SK-N-SH treated with all-trans-retinoic acid at 6 μM for 48 hours (cell line): Measurements from ENCODE around the gene CEP63.

Source experiments
- ATAC-seq: fragments of 200-7000 bp; cut with Tn5 transposase; 3 replicates; pipeline ENCODE4 v1.9.1; 2020; ENCODE audit warnings: mild to moderate bottlenecking, moderate library complexity
- ARNTL ChIP-seq: fragments of 450-650 bp; formaldehyde crosslinking; IDR thresholded peaks from 2 replicates; pipeline ENCODE4 v1.5.0; 2020; ENCODE audit warnings: low read depth, mild to moderate bottlenecking, moderate library complexity, borderline replicate concordance
- BACH2 ChIP-seq: fragments of 250-450 bp; sonication (Bioruptor Pico); IDR thresholded peaks from 2 replicates; pipeline ENCODE4 v1.9.0; 2021; ENCODE audit warnings: mild to moderate bottlenecking, borderline replicate concordance
- CSDC2 ChIP-seq: fragments of 250-450 bp; sonication (Bioruptor Pico); IDR thresholded peaks from 2 replicates; pipeline ENCODE4 v1.5.0; 2020; ENCODE audit warnings: mild to moderate bottlenecking, moderate library complexity
- ESRRG ChIP-seq: fragments of 250-450 bp; sonication (Bioruptor Pico); IDR thresholded peaks from 2 replicates; pipeline ENCODE4 v1.6.1; 2021; ENCODE audit warnings: mild to moderate bottlenecking
- GLIS3 ChIP-seq: fragments of 250-450 bp; sonication (Bioruptor Pico); IDR thresholded peaks from 2 replicates; pipeline ENCODE4 v1.5.0; 2020; ENCODE audit warnings: mild to moderate bottlenecking, moderate library complexity
- ISL1 ChIP-seq: fragments of 250-450 bp; sonication (Bioruptor Pico); IDR thresholded peaks from 2 replicates; pipeline ENCODE4 v2.1.2; 2022; ENCODE audit warnings: mild to moderate bottlenecking, moderate library complexity
- OSR1 ChIP-seq: fragments of 250-450 bp; sonication (Bioruptor Pico); IDR thresholded peaks from 2 replicates; pipeline ENCODE4 v1.8.0; 2022; ENCODE audit warnings: moderate library complexity, mild to moderate bottlenecking, inconsistent platforms
- PPARA ChIP-seq: fragments of 250-450 bp; sonication (Bioruptor Pico); IDR thresholded peaks from 2 replicates; pipeline ENCODE4 v1.5.0; 2020; ENCODE audit warnings: mild to moderate bottlenecking, borderline replicate concordance
- RARB ChIP-seq: fragments of 250-450 bp; sonication (Bioruptor Pico); IDR thresholded peaks from 2 replicates; pipeline ENCODE4 v1.8.0; 2021; ENCODE audit warnings: mild to moderate bottlenecking, moderate library complexity
- SNAI2 ChIP-seq: fragments of 250-450 bp; sonication (Bioruptor Pico); IDR thresholded peaks from 2 replicates; pipeline ENCODE4 v1.5.0; 2020; ENCODE audit warnings: mild to moderate bottlenecking, moderate library complexity
- TCF4 ChIP-seq: fragments of 250-450 bp; sonication (Bioruptor Pico); IDR thresholded peaks from 2 replicates; pipeline ENCODE4 v1.8.0; 2021; ENCODE audit warnings: mild to moderate bottlenecking, moderate library complexity, borderline replicate concordance
- TOX ChIP-seq: fragments of 250-450 bp; sonication (Bioruptor Pico); IDR thresholded peaks from 2 replicates; pipeline ENCODE4 v1.8.0; 2021; ENCODE audit warnings: mild to moderate bottlenecking, moderate library complexity, borderline replicate concordance
- ZFP3 ChIP-seq: fragments of 250-450 bp; sonication (Bioruptor Pico); IDR thresholded peaks from 2 replicates; pipeline ENCODE4 v1.5.0; 2020; ENCODE audit warnings: mild to moderate bottlenecking, moderate library complexity
- ZNF565 ChIP-seq: fragments of 450-650 bp; formaldehyde crosslinking; conservative IDR thresholded peaks from 2 replicates; pipeline ENCODE4 v1.5.0; 2020; ENCODE audit warnings: low read depth, mild to moderate bottlenecking, moderate library complexity
- ZNF70 ChIP-seq: fragments of 450-650 bp; formaldehyde crosslinking; IDR thresholded peaks from 2 replicates; pipeline ENCODE4 v1.5.0; 2020; ENCODE audit warnings: mild to moderate bottlenecking, moderate library complexity
- ZNF8 ChIP-seq: fragments of 450-650 bp; formaldehyde crosslinking; IDR thresholded peaks from 2 replicates; pipeline ENCODE4 v1.5.0; 2020; ENCODE audit warnings: mild to moderate bottlenecking, moderate library complexity
- TF ChIP-seq, protein P1 (sequence below): fragments of 250-450 bp; sonication (Bioruptor Pico); IDR thresholded peaks from 2 replicates; pipeline ENCODE4 v1.5.1; 2020; ENCODE audit warnings: low read depth, mild to moderate bottlenecking, moderate library complexity
- TF ChIP-seq, protein P2 (sequence below): fragments of 250-450 bp; sonication (Bioruptor Pico); IDR thresholded peaks from 2 replicates; pipeline ENCODE4 v1.5.0; 2020; ENCODE audit warnings: mild to moderate bottlenecking, moderate library complexity
- TF ChIP-seq, protein P3 (sequence below): fragments of 250-450 bp; sonication (Bioruptor Pico); IDR thresholded peaks from 2 replicates; pipeline ENCODE4 v1.5.1; 2021; ENCODE audit warnings: mild to moderate bottlenecking, moderate library complexity
- TF ChIP-seq, protein P4 (sequence below): fragments of 250-450 bp; sonication (Bioruptor Pico); IDR thresholded peaks from 2 replicates; pipeline ENCODE4 v1.8.0; 2020; ENCODE audit warnings: mild to moderate bottlenecking, moderate library complexity, borderline replicate concordance

The CEP63 gene

DNA sequence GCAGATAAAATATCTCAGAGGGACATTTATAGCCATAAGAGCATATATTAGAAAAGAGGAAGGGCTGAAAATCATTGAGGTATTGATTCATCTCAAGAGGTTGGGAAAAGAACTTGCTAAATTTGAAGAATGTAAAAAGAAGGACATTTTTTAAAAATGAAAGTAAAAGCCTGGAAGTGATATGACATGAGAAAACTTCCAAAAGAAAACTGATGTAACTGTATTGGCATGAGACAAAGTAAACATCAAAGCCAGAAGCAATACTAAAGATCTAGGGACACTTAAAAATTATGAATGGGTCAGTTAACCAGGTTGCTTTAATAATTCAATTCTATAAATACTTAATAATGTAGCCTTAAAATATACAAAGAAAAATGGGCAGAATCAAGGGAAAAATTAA is 31.9 kb downstream of the CEP63 start:
- ATAC-seq: no peak
- no peak for TF ChIP-seq TOX (CRISPR knock-in tag)
- TF ChIP-seq, protein P1, sequence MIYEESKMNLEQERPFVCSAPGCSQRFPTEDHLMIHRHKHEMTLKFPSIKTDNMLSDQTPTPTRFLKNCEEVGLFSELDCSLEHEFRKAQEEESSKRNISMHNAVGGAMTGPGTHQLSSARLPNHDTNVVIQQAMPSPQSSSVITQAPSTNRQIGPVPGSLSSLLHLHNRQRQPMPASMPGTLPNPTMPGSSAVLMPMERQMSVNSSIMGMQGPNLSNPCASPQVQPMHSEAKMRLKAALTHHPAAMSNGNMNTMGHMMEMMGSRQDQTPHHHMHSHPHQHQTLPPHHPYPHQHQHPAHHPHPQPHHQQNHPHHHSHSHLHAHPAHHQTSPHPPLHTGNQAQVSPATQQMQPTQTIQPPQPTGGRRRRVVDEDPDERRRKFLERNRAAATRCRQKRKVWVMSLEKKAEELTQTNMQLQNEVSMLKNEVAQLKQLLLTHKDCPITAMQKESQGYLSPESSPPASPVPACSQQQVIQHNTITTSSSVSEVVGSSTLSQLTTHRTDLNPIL (CRISPR knock-in tag): no peak
- TF ChIP-seq ARNTL: no peak
- TF ChIP-seq, protein P2, sequence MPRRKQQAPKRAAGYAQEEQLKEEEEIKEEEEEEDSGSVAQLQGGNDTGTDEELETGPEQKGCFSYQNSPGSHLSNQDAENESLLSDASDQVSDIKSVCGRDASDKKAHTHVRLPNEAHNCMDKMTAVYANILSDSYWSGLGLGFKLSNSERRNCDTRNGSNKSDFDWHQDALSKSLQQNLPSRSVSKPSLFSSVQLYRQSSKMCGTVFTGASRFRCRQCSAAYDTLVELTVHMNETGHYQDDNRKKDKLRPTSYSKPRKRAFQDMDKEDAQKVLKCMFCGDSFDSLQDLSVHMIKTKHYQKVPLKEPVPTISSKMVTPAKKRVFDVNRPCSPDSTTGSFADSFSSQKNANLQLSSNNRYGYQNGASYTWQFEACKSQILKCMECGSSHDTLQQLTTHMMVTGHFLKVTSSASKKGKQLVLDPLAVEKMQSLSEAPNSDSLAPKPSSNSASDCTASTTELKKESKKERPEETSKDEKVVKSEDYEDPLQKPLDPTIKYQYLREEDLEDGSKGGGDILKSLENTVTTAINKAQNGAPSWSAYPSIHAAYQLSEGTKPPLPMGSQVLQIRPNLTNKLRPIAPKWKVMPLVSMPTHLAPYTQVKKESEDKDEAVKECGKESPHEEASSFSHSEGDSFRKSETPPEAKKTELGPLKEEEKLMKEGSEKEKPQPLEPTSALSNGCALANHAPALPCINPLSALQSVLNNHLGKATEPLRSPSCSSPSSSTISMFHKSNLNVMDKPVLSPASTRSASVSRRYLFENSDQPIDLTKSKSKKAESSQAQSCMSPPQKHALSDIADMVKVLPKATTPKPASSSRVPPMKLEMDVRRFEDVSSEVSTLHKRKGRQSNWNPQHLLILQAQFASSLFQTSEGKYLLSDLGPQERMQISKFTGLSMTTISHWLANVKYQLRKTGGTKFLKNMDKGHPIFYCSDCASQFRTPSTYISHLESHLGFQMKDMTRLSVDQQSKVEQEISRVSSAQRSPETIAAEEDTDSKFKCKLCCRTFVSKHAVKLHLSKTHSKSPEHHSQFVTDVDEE (CRISPR knock-in tag): no peak
- TF ChIP-seq, protein P3, sequence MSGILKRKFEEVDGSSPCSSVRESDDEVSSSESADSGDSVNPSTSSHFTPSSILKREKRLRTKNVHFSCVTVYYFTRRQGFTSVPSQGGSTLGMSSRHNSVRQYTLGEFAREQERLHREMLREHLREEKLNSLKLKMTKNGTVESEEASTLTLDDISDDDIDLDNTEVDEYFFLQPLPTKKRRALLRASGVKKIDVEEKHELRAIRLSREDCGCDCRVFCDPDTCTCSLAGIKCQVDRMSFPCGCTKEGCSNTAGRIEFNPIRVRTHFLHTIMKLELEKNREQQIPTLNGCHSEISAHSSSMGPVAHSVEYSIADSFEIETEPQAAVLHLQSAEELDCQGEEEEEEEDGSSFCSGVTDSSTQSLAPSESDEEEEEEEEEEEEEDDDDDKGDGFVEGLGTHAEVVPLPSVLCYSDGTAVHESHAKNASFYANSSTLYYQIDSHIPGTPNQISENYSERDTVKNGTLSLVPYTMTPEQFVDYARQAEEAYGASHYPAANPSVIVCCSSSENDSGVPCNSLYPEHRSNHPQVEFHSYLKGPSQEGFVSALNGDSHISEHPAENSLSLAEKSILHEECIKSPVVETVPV (CRISPR knock-in tag): no peak
- no peak for TF ChIP-seq PPARA
- TF ChIP-seq ZNF70 (CRISPR knock-in tag): no peak
- TF ChIP-seq, protein P4, sequence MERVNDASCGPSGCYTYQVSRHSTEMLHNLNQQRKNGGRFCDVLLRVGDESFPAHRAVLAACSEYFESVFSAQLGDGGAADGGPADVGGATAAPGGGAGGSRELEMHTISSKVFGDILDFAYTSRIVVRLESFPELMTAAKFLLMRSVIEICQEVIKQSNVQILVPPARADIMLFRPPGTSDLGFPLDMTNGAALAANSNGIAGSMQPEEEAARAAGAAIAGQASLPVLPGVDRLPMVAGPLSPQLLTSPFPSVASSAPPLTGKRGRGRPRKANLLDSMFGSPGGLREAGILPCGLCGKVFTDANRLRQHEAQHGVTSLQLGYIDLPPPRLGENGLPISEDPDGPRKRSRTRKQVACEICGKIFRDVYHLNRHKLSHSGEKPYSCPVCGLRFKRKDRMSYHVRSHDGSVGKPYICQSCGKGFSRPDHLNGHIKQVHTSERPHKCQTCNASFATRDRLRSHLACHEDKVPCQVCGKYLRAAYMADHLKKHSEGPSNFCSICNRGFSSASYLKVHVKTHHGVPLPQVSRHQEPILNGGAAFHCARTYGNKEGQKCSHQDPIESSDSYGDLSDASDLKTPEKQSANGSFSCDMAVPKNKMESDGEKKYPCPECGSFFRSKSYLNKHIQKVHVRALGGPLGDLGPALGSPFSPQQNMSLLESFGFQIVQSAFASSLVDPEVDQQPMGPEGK (CRISPR knock-in tag): no peak
- TF ChIP-seq ISL1 (CRISPR knock-in tag): no peak

DNA sequence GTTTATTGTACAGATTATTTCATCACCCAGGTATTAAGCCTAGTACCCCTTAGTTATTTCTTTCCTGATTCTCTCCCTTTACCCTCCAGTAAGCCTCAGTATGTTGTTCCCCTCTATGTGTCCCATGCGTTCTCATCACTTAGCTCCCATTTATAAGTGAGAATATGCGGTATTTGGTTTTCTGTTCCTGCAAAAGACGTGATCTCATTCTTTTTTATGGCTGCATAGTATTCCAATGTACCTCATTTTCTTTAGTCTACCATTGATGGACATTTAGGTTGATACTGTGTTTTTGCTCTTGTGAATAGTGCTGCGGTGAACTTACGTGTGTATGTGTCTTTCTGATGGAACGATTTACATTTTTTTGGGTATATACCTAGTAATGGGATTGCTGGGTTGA is 36.7 kb downstream of the CEP63 start:
- TF ChIP-seq, protein P1 (CRISPR knock-in tag): no peak
- no peak for TF ChIP-seq SNAI2 (CRISPR knock-in tag)
- TF ChIP-seq ZFP3: no peak
- TF ChIP-seq ZNF8 (CRISPR knock-in tag): no peak
- no peak for TF ChIP-seq TOX (CRISPR knock-in tag)
- ATAC-seq: no peak

DNA sequence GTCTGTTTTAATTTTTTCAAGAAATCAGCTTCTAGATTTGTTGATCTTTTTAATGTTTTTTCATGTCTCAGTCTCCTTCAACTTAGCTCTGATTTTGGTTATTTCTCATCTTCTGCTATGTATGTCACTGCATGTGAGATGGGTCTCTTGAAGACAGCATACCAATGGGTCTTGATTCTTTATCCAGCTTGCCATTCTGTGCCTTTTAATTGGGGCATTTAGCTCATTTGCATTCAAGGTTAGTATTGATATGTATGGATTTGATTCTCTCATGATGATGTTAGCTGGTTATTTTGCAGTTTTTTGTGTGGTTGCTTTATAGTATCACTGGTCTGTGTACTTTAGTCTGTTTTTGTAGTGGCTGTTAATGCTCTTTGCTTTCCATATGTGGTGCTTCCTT is 39.4 kb downstream of the CEP63 start:
- ATAC-seq: no peak
- TF ChIP-seq, protein P4 (CRISPR knock-in tag): no peak
- TF ChIP-seq BACH2 (CRISPR knock-in tag) (no peak), ZNF8 (CRISPR knock-in tag) (no peak), CSDC2 (CRISPR knock-in tag) (no peak), GLIS3 (CRISPR knock-in tag) (no peak), ZNF565 (no peak), TCF4 (CRISPR knock-in tag) (no peak), ESRRG (CRISPR knock-in tag) (no peak), OSR1 (CRISPR knock-in tag) (no peak), RARB (CRISPR knock-in tag) (no peak)
- TF ChIP-seq, protein P2 (CRISPR knock-in tag): no peak
- TF ChIP-seq, protein P1 (CRISPR knock-in tag): no peak
- TF ChIP-seq, all 23 proteins: peak for 0
